H9 (cell line): Measurements from ENCODE around the gene ETHE1. TPM values are rescaled to one million over a fixed set of nuclear protein-coding genes. Genes with fewer than 3 reads are reported as not detected.

Source experiments
- DNase-seq: peaks from one replicate; pipeline ENCODE4 v3.0.0-alpha.2; 2017
- H2AFZ ChIP-seq: one replicate; pipeline ENCODE4 v1.6.1; 2013; ENCODE audit warnings: mild to moderate bottlenecking, low read length, control low read depth, moderate library complexity
- H2AK5ac ChIP-seq: 2 replicates; pipeline ENCODE4 v1.6.1; 2013; ENCODE audit warnings: low read length, control low read depth, mixed read lengths; ENCODE audit not compliant: insufficient read length
- H2BK120ac ChIP-seq: one replicate; pipeline ENCODE4 v1.6.1; 2013; ENCODE audit warnings: low read depth, mild to moderate bottlenecking, low read length, control low read depth, inconsistent platforms; ENCODE audit not compliant: poor library complexity, severe bottlenecking
- H2BK12ac ChIP-seq: 2 replicates; pipeline ENCODE4 v1.6.1; 2013; ENCODE audit warnings: low read length, control low read depth, mixed read lengths, low read depth; ENCODE audit not compliant: insufficient read length
- H2BK15ac ChIP-seq: 2 replicates; pipeline ENCODE4 v1.6.1; 2013; ENCODE audit warnings: low read depth, low read length, control low read depth
- H2BK20ac ChIP-seq: one replicate; pipeline ENCODE4 v1.6.1; 2013; ENCODE audit warnings: low read depth, mild to moderate bottlenecking, low read length, control low read depth, inconsistent platforms; ENCODE audit not compliant: poor library complexity, severe bottlenecking
- H2BK5ac ChIP-seq: 2 replicates; pipeline ENCODE4 v1.6.1; 2013; ENCODE audit warnings: low read length, control low read depth, mixed read lengths; ENCODE audit not compliant: insufficient read length
- H3K14ac ChIP-seq: 2 replicates; pipeline ENCODE4 v1.6.1; 2013; ENCODE audit warnings: low read length, control low read depth; ENCODE audit not compliant: insufficient read depth
- H3K18ac ChIP-seq: 2 replicates; pipeline ENCODE4 v1.6.1; 2013; ENCODE audit warnings: low read depth, mild to moderate bottlenecking, mixed read lengths, low read length, control low read depth; ENCODE audit not compliant: insufficient read length
- H3K23ac ChIP-seq: 2 replicates; pipeline ENCODE4 v1.6.1; 2013; ENCODE audit warnings: low read length, control low read depth, mixed read lengths, low read depth; ENCODE audit not compliant: insufficient read length
- H3K23me2 ChIP-seq: 2 replicates; pipeline ENCODE4 v1.6.1; 2013; ENCODE audit warnings: low read depth, mild to moderate bottlenecking, mixed read lengths, low read length, control low read depth; ENCODE audit not compliant: insufficient read length, poor library complexity, severe bottlenecking
- H3K27ac ChIP-seq: 2 replicates; pipeline ENCODE4 v1.5.1; 2013; ENCODE audit warnings: low read length, control low read depth, mixed read lengths, low read depth; ENCODE audit not compliant: insufficient read length
- H3K27me3 ChIP-seq: 2 replicates; pipeline ENCODE4 v1.6.1; 2013; ENCODE audit warnings: low read length, control low read depth, inconsistent platforms; ENCODE audit not compliant: insufficient read depth
- H3K4ac ChIP-seq: 2 replicates; pipeline ENCODE4 v1.6.1; 2013; ENCODE audit warnings: low read depth, mild to moderate bottlenecking, control low read depth, inconsistent platforms, low read length, moderate library complexity
- H3K4me1 ChIP-seq: 2 replicates; pipeline ENCODE4 v1.6.1; 2013; ENCODE audit warnings: low read length, control low read depth, inconsistent platforms; ENCODE audit not compliant: insufficient read depth
- H3K4me2 ChIP-seq: 2 replicates; pipeline ENCODE4 v1.6.1; 2013; ENCODE audit warnings: low read length, control low read depth, mixed read lengths; ENCODE audit not compliant: insufficient read length, insufficient read depth
- H3K56ac ChIP-seq: 2 replicates; pipeline ENCODE4 v1.6.1; 2013; ENCODE audit warnings: low read depth, mild to moderate bottlenecking, mixed read lengths, low read length, control low read depth; ENCODE audit not compliant: insufficient read length
- H3K79me1 ChIP-seq: 2 replicates; pipeline ENCODE4 v1.6.1; 2013; ENCODE audit warnings: low read depth, mild to moderate bottlenecking, moderate library complexity, low read length, control low read depth, inconsistent platforms; ENCODE audit not compliant: insufficient read depth, poor library complexity, severe bottlenecking
- H3K79me2 ChIP-seq: 2 replicates; pipeline ENCODE4 v1.6.1; 2013; ENCODE audit warnings: low read length, control low read depth, inconsistent platforms; ENCODE audit not compliant: insufficient read depth
- H3K9ac ChIP-seq: 2 replicates; pipeline ENCODE4 v1.6.1; 2013; ENCODE audit warnings: low read length, control low read depth, mixed read lengths; ENCODE audit not compliant: insufficient read length; ENCODE audit errors: extremely low read depth
- H3K9me3 ChIP-seq: one replicate; pipeline ENCODE4 v1.6.1; 2013; ENCODE audit warnings: low read depth, low read length, inconsistent platforms; ENCODE audit not compliant: control insufficient read depth
- H3T11ph ChIP-seq: one replicate; pipeline ENCODE4 v1.6.1; 2013; ENCODE audit warnings: mild to moderate bottlenecking, low read length, control low read depth, inconsistent platforms
- H4K20me1 ChIP-seq: one replicate; pipeline ENCODE4 v1.6.1; 2013; ENCODE audit not compliant: control insufficient read depth, insufficient read length, insufficient read depth
- H4K5ac ChIP-seq: 2 replicates; pipeline ENCODE4 v1.6.1; 2013; ENCODE audit warnings: low read depth, mild to moderate bottlenecking, mixed read lengths, low read length, control low read depth; ENCODE audit not compliant: insufficient read length
- H4K8ac ChIP-seq: replicated peaks from 2 replicates; pipeline ENCODE4 v1.6.1; 2013; ENCODE audit warnings: low read length, control low read depth, mixed read lengths, low read depth; ENCODE audit not compliant: insufficient read length
- H4K91ac ChIP-seq: 2 replicates; pipeline ENCODE4 v1.6.1; 2013; ENCODE audit warnings: low read depth, mild to moderate bottlenecking, moderate library complexity, mixed read lengths, low read length, control low read depth; ENCODE audit not compliant: insufficient read length
- H3K27ac Mint-ChIP-seq, 3 experiments: 2 replicates in 2 of 3; 3 replicates in 1 of 3; pipeline ENCODE4 v1.8.0; 2020 to 2021; ENCODE audit warnings: mixed read lengths in 3 of 3, mild to moderate bottlenecking in 1 of 3, moderate library complexity in 1 of 3
- H3K27me3 Mint-ChIP-seq: 2 replicates; pipeline ENCODE4 v1.8.0; 2021; ENCODE audit warnings: low read depth, mild to moderate bottlenecking, moderate library complexity, mixed read lengths
- H3K36me3 Mint-ChIP-seq, 3 experiments: 2 replicates in 2 of 3; 3 replicates in 1 of 3; pipeline ENCODE4 v1.8.0; 2020 to 2021; ENCODE audit warnings: low read depth in 3 of 3, mixed read lengths in 3 of 3; ENCODE audit not compliant: insufficient read depth in 1 of 3
- H3K4me1 Mint-ChIP-seq, 2 experiments: 2 replicates each; pipeline ENCODE4 v1.8.0; 2020; ENCODE audit warnings: mixed read lengths in 2 of 2
- H3K4me3 Mint-ChIP-seq, 2 experiments: 2 replicates in 1 of 2; 3 replicates in 1 of 2; pipeline ENCODE4 v1.8.0; 2020 to 2021; ENCODE audit warnings: mild to moderate bottlenecking in 2 of 2, mixed read lengths in 2 of 2, moderate library complexity in 1 of 2
- H3K9me3 Mint-ChIP-seq, 2 experiments: 2 replicates in 1 of 2; 3 replicates in 1 of 2; pipeline ENCODE4 v1.8.0; 2020; ENCODE audit warnings: mild to moderate bottlenecking in 2 of 2, mixed read lengths in 2 of 2, moderate library complexity in 1 of 2
- WGBS: extraction: QIAGEN DNeasy Blood & Tissue Kit; methylation state at CpG from one replicate; pipeline ENCODE4 v1.1.7; 2013; ENCODE audit warnings: missing lambda C conversion rate, low lambda C conversion rate, mixed read lengths; ENCODE audit not compliant: insufficient read length; ENCODE audit errors: extremely low coverage; 5-methylcytosine and 5-hydroxymethylcytosine counted together
- total RNA-seq: library from RNA; stranded (reverse); gene quantifications from 2 replicates; pipeline ENCODE4 v1.2.1, GENCODE V29; 2021
- TF ChIP-seq, protein P1 (sequence below): fragments of 200-600 bp; sonication (generic); conservative IDR thresholded peaks from 3 replicates; pipeline ENCODE4 v1.8.0; 2021; ENCODE audit warnings: antibody characterized with exemption, mild to moderate bottlenecking

ETHE1 gene
- total RNA-seq, 1 experiment from 2014 or later, result 18.8 TPM

- WGBS, result no CpG with 5 or more reads among the region's 7 CpGs
- Mint-ChIP-seq H3K4me3 (peak overlapping the region; percentile 81 to 91), H3K9me3 (no peaks in the 10 kb centered on the region), H3K27me3 (peaks cover 48% of the 10 kb centered on the region), H3K27ac (no peak overlapping the region), H3K36me3 (no peaks in the 10 kb centered on the region; a peak in 2 of 7 replicates), H3K4me1 (peaks cover 16 to 18% of the 10 kb centered on the region in 2 experiments)
- Histone ChIP-seq H2BK12ac (no peak overlapping the region), H3K79me2 (no peaks in the 10 kb centered on the region), H4K8ac (no peak overlapping the region), H3K23me2 (peaks cover 11% of the 10 kb centered on the region), H3K27ac (no peak overlapping the region), H4K5ac (no peak overlapping the region), H3K18ac (no peak overlapping the region), H2BK20ac (no peak overlapping the region), H2BK5ac (no peak overlapping the region), H2AK5ac (no peak overlapping the region), H3K9me3 (no peaks in the 10 kb centered on the region), H3K27me3 (no peaks in the 10 kb centered on the region; the same call in none of the 2 replicates), H3T11ph (no peak overlapping the region), H3K23ac (no peak overlapping the region), H3K79me1 (no peaks in the 10 kb centered on the region), H3K14ac (no peak overlapping the region), H4K91ac (no peak overlapping the region), H2BK120ac (no peak overlapping the region), H3K9ac (no peak overlapping the region), H3K4ac (no peak overlapping the region), H3K4me2 (peak overlapping the region; percentile 71), H4K20me1 (no peaks in the 10 kb centered on the region), H3K56ac (no peak overlapping the region), H2AFZ (no peak overlapping the region), H2BK15ac (no peak overlapping the region), H3K4me1 (no peaks in the 10 kb centered on the region; the same call in 1 of the 2 replicates)
- DNase-seq, result no peak
- TF ChIP-seq, protein P1, sequence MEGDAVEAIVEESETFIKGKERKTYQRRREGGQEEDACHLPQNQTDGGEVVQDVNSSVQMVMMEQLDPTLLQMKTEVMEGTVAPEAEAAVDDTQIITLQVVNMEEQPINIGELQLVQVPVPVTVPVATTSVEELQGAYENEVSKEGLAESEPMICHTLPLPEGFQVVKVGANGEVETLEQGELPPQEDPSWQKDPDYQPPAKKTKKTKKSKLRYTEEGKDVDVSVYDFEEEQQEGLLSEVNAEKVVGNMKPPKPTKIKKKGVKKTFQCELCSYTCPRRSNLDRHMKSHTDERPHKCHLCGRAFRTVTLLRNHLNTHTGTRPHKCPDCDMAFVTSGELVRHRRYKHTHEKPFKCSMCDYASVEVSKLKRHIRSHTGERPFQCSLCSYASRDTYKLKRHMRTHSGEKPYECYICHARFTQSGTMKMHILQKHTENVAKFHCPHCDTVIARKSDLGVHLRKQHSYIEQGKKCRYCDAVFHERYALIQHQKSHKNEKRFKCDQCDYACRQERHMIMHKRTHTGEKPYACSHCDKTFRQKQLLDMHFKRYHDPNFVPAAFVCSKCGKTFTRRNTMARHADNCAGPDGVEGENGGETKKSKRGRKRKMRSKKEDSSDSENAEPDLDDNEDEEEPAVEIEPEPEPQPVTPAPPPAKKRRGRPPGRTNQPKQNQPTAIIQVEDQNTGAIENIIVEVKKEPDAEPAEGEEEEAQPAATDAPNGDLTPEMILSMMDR, result no peak
These were observed 64.6 kb downstream of the ETHE1 start for GRCh38 chr19:43462383-43462782.
